Ishikawa (cell line): Measurements from ENCODE around the gene CYB5R4.

Experiments used
- CEBPB ChIP-seq: IDR thresholded peaks from 2 replicates; pipeline ENCODE4 v1.6.1; 2012
- EP300 ChIP-seq: IDR thresholded peaks from 2 replicates; pipeline ENCODE4 v1.6.1; 2012; ENCODE audit warnings: borderline replicate concordance
- FOXM1 ChIP-seq: IDR thresholded peaks from 2 replicates; pipeline ENCODE4 v1.6.1; 2012; ENCODE audit warnings: low read depth, borderline replicate concordance
- NFIC ChIP-seq: IDR thresholded peaks from 2 replicates; pipeline ENCODE4 v1.6.1; 2012
- RAD21 ChIP-seq: IDR thresholded peaks from 2 replicates; pipeline ENCODE4 v1.6.1; 2012; ENCODE audit warnings: low read depth
- REST ChIP-seq: IDR thresholded peaks from 2 replicates; pipeline ENCODE4 v1.6.1; 2012; ENCODE audit warnings: low read depth, mild to moderate bottlenecking
- USF1 ChIP-seq: IDR thresholded peaks from 2 replicates; pipeline ENCODE4 v1.6.1; 2012

- TF ChIP-seq REST, result no peak
- no peak for TF ChIP-seq RAD21
- TF ChIP-seq CEBPB, result no peak
- no peak for TF ChIP-seq EP300
- TF ChIP-seq FOXM1, result no peak
- TF ChIP-seq USF1, result no peak
- no peak for TF ChIP-seq NFIC
These were observed 60.5 kb downstream of the CYB5R4 start for GRCh38 chr6:83920017-83920416.
